IMR-90 (cell line): ENCODE measurements around the gene RETN. TPM values are rescaled to one million over a fixed set of nuclear protein-coding genes. Genes with fewer than 3 reads are reported as not detected.

ENCODE experiments used
- ATAC-seq: fragments of 200-7000 bp; cut with Tn5 transposase; 2 replicates; pipeline ENCODE4 v1.9.1; 2020; ENCODE audit warnings: low read depth, mild to moderate bottlenecking, moderate library complexity
- BruUV-seq: library from RNA; stranded (reverse); fragments of 400-500 nt; replicated peaks from 2 replicates; lab custom pipeline; 2021; lab: Mats Ljungman, UMichigan
- CTCF ChIA-PET: fragments of 300-600 bp; formaldehyde crosslinking; extraction: SDS; loops from one replicate; lab custom pipeline; 2021; ENCODE audit warnings: antibody characterized with exemption; lab: Yijun Ruan, JAX
- POLR2A ChIA-PET: fragments of 300-600 bp; sonication (Branson Sonifier 250); formaldehyde crosslinking; loops from one replicate; lab custom pipeline; 2022; ENCODE audit warnings: antibody characterized with exemption; ENCODE audit not compliant: unreplicated experiment; lab: Charles Lee
- DNase-seq: peaks from one replicate; pipeline ENCODE4 v3.0.0; 2013
- H2AFZ ChIP-seq: replicated peaks from 2 replicates; pipeline ENCODE3; 2013; ENCODE audit warnings: low read length, mild to moderate bottlenecking; ENCODE audit not compliant: poor library complexity
- H2AK5ac ChIP-seq: 2 replicates; pipeline ENCODE4 v1.6.1; 2013; ENCODE audit warnings: low read depth, low read length, inconsistent platforms
- H2AK9ac ChIP-seq: replicated peaks from 2 replicates; pipeline ENCODE3; 2013; ENCODE audit warnings: mild to moderate bottlenecking, low read depth, low read length, moderate library complexity; ENCODE audit not compliant: poor library complexity
- H2BK120ac ChIP-seq: 2 replicates; pipeline ENCODE4 v1.6.1; 2013; ENCODE audit warnings: low read depth, low read length, inconsistent platforms
- H2BK15ac ChIP-seq: 3 replicates; pipeline ENCODE4 v1.6.1; 2013; ENCODE audit warnings: low read depth, low read length, inconsistent platforms
- H2BK20ac ChIP-seq: 2 replicates; pipeline ENCODE4 v1.6.1; 2013; ENCODE audit warnings: low read depth, mild to moderate bottlenecking, inconsistent platforms, low read length, moderate library complexity
- H2BK5ac ChIP-seq: 2 replicates; pipeline ENCODE4 v1.6.1; 2013; ENCODE audit warnings: mild to moderate bottlenecking, low read depth, low read length, inconsistent platforms; ENCODE audit not compliant: poor library complexity, severe bottlenecking
- H3K14ac ChIP-seq: replicated peaks from 2 replicates; pipeline ENCODE4 v1.6.1; 2013; ENCODE audit warnings: low read depth, low read length, inconsistent platforms
- H3K18ac ChIP-seq: 2 replicates; pipeline ENCODE4 v1.6.1; 2013; ENCODE audit warnings: low read depth, low read length, control low read depth
- H3K23ac ChIP-seq: 2 replicates; pipeline ENCODE4 v1.6.1; 2013; ENCODE audit warnings: low read depth, low read length, inconsistent platforms
- H3K27ac ChIP-seq: 2 replicates; pipeline ENCODE4 v1.5.1; 2013; ENCODE audit warnings: mild to moderate bottlenecking, control low read depth, low read length; ENCODE audit not compliant: insufficient read depth
- H3K27me3 ChIP-seq: 2 replicates; pipeline ENCODE4 v1.6.1; 2013; ENCODE audit warnings: low read length; ENCODE audit not compliant: control insufficient read depth, insufficient read depth
- H3K36me3 ChIP-seq: 2 replicates; pipeline ENCODE4 v1.6.1; 2013; ENCODE audit warnings: low read length, mixed read lengths; ENCODE audit not compliant: control insufficient read depth, insufficient read depth
- H3K4ac ChIP-seq: 2 replicates; pipeline ENCODE4 v1.6.1; 2013; ENCODE audit warnings: low read depth, low read length, inconsistent platforms
- H3K4me1 ChIP-seq: 2 replicates; pipeline ENCODE4 v1.6.1; 2013; ENCODE audit warnings: low read length, mixed read lengths; ENCODE audit not compliant: control insufficient read depth, insufficient read depth
- H3K4me2 ChIP-seq: 2 replicates; pipeline ENCODE4 v1.6.1; 2013; ENCODE audit warnings: low read depth, mild to moderate bottlenecking, control low read depth, low read length, moderate library complexity
- H3K4me3 ChIP-seq: 2 replicates; pipeline ENCODE4 v1.5.1; 2013; ENCODE audit warnings: low read depth, mild to moderate bottlenecking, control low read depth, low read length, moderate library complexity; ENCODE audit not compliant: insufficient read depth
- H3K56ac ChIP-seq: 2 replicates; pipeline ENCODE4 v1.6.1; 2013; ENCODE audit warnings: low read length, inconsistent platforms; ENCODE audit not compliant: insufficient read depth; ENCODE audit errors: extremely low read depth
- H3K79me1 ChIP-seq, 2 experiments: 2 replicates each; pipeline ENCODE4 v1.6.1; 2013; ENCODE audit warnings: low read length in 2 of 2, inconsistent platforms in 1 of 2, low read depth in 1 of 2
- H3K9ac ChIP-seq: 2 replicates; pipeline ENCODE4 v1.6.1; 2013; ENCODE audit warnings: low read depth, low read length, control low read depth
- H3K9me1 ChIP-seq: 2 replicates; pipeline ENCODE4 v1.6.1; 2013; ENCODE audit warnings: low read length, inconsistent platforms; ENCODE audit not compliant: insufficient read depth
- H3K9me3 ChIP-seq: 2 replicates; pipeline ENCODE4 v1.6.1; 2013; ENCODE audit warnings: low read length; ENCODE audit not compliant: control insufficient read depth, insufficient read depth
- H4K20me1 ChIP-seq: 2 replicates; pipeline ENCODE4 v1.6.1; 2013; ENCODE audit warnings: low read length, inconsistent platforms; ENCODE audit not compliant: insufficient read depth
- H4K5ac ChIP-seq: 2 replicates; pipeline ENCODE4 v1.6.1; 2013; ENCODE audit warnings: mild to moderate bottlenecking, low read depth, low read length, control low read depth
- H4K8ac ChIP-seq, 2 experiments: 2 replicates each; pipeline ENCODE4 v1.6.1; 2013; ENCODE audit warnings: low read depth in 2 of 2, low read length in 2 of 2, control low read depth in 1 of 2, inconsistent platforms in 1 of 2
- H4K91ac ChIP-seq: 2 replicates; pipeline ENCODE4 v1.6.1; 2013; ENCODE audit warnings: low read depth, low read length, inconsistent platforms; ENCODE audit not compliant: insufficient read depth
- BHLHE40 ChIP-seq: fragments of 150-350 bp; IDR thresholded peaks from 2 replicates; pipeline ENCODE4 v1.6.1; 2016; ENCODE audit warnings: mild to moderate bottlenecking, low read depth, low read length
- CEBPB ChIP-seq: IDR thresholded peaks from 2 replicates; pipeline ENCODE4 v1.6.1; 2012; ENCODE audit warnings: low read depth, low read length, improper control_type of control experiment
- CHD1 ChIP-seq: IDR thresholded peaks from 2 replicates; pipeline ENCODE4 v1.6.1; 2012; ENCODE audit warnings: low read depth, low read length, improper control_type of control experiment
- FOS ChIP-seq: fragments of 150-350 bp; IDR thresholded peaks from 2 replicates; pipeline ENCODE4 v1.6.1; 2016; ENCODE audit warnings: low read depth, low read length
- MAFK ChIP-seq: IDR thresholded peaks from 2 replicates; pipeline ENCODE4 v1.6.1; 2012; ENCODE audit warnings: low read depth, low read length, improper control_type of control experiment
- MXI1 ChIP-seq: IDR thresholded peaks from 2 replicates; pipeline ENCODE4 v1.6.1; 2012; ENCODE audit warnings: low read depth, mild to moderate bottlenecking, low read length, moderate library complexity, borderline replicate concordance
- NFE2L2 ChIP-seq: fragments of 150-350 bp; IDR thresholded peaks from 2 replicates; pipeline ENCODE4 v1.6.1; 2016; ENCODE audit warnings: low read depth, mild to moderate bottlenecking, low read length
- POLR2A ChIP-seq: IDR thresholded peaks from 2 replicates; pipeline ENCODE4 v1.6.1; 2012; ENCODE audit warnings: mild to moderate bottlenecking, low read depth, low read length
- RAD21 ChIP-seq: IDR thresholded peaks from 2 replicates; pipeline ENCODE4 v1.6.1; 2012; ENCODE audit warnings: low read length, improper control_type of control experiment
- RCOR1 ChIP-seq: IDR thresholded peaks from 2 replicates; pipeline ENCODE4 v1.6.1; 2012; ENCODE audit warnings: mild to moderate bottlenecking, low read length, improper control_type of control experiment; ENCODE audit not compliant: insufficient replicate concordance
- RFX5 ChIP-seq: IDR thresholded peaks from 2 replicates; pipeline ENCODE4 v1.8.0; 2012; ENCODE audit warnings: low read depth, mild to moderate bottlenecking, low read length, moderate library complexity
- SMC3 ChIP-seq: fragments of 150-350 bp; IDR thresholded peaks from 2 replicates; pipeline ENCODE4 v1.6.1; 2016; ENCODE audit warnings: low read depth, mild to moderate bottlenecking, antibody characterized with exemption, low read length, moderate library complexity
- WGBS, 2 experiments: methylation state at CpG; one replicate each; pipeline versions ENCODE4 v1.1.5 to v1.1.7; 2013; ENCODE audit warnings: missing lambda C conversion rate in 2 of 2; ENCODE audit not compliant: insufficient read length in 1 of 2; ENCODE audit errors: extremely low coverage in 2 of 2; 5-methylcytosine and 5-hydroxymethylcytosine counted together
- dilution Hi-C: fragments of 300-500 bp; cut with HindIII; formaldehyde crosslinking; loops from one replicate; pipeline ENCODE4 v1.14.3; 2018; ENCODE audit warnings: low sequenced_read_pairs; ENCODE audit not compliant: unreplicated experiment
- in situ Hi-C: fragments of 300-500 bp; cut with MboI; formaldehyde crosslinking; loops from 3 replicates; pipeline ENCODE4 v1.14.3; 2019; ENCODE audit warnings: low sequenced_read_pairs, inconsistent platforms, mixed read lengths
- intact Hi-C: fragments of 100-400 bp; cut with micrococcal nuclease; formaldehyde crosslinking; loops from 2 replicates; pipeline ENCODE4 v1.10.0; 2022
- polyA plus RNA-seq, 3 experiments: library from polyadenylated mRNA; depleted of rRNA; stranded (reverse); fragments of >200 nt; gene quantifications; 2 replicates each; pipeline ENCODE4 v1.2.3, GENCODE V29; 2012; ENCODE audit warnings: low replicate concordance in 1 of 3
- total RNA-seq: library from RNA; depleted of rRNA; stranded (reverse); fragments of >200 nt; gene quantifications from 2 replicates; pipeline ENCODE4 v1.2.3, GENCODE V29; 2012
- TF ChIP-seq, protein P1 (sequence below): fragments of 150-350 bp; IDR thresholded peaks from 2 replicates; pipeline ENCODE4 v1.6.1; 2016; ENCODE audit warnings: low read depth, mild to moderate bottlenecking, low read length, moderate library complexity, borderline replicate concordance
- TF ChIP-seq, protein P2 (sequence below): conservative IDR thresholded peaks from 2 replicates; pipeline ENCODE4 v1.5.1; 2012; ENCODE audit warnings: mild to moderate bottlenecking, low read depth, low read length, improper control_type of control experiment
- TF ChIP-seq, protein P3 (sequence below): fragments of 150-350 bp; IDR thresholded peaks from 2 replicates; pipeline ENCODE4 v1.6.1; 2017; ENCODE audit warnings: mild to moderate bottlenecking, antibody characterized with exemption, low read length, low read depth

Gene RETN
- total and polyA plus RNA-seq, 2 of the 4 experiments (the other 2 are of a cell fraction): not detected

DNA sequence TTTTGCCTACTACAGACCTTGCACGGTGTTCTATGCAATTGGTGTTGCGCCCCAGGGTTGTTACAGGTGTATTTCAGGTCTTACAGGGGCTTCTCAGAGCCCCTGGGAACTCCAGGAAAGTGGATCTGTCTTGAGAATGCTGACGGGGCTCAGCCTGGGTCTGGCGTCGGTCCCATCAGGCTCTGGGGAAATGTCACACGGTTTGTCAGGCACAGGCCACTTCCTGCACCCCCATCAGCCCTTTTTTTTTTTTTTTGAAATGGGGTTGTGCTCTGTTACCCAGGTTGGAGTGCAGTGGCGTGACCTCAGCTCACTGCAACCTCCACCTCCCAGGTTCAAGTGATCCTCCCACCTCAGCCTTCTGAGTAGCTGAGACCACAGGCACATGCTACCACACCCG, 49.8 kb downstream of the RETN start:
- CTCF ChIA-PET: no interaction called here
- POLR2A ChIA-PET: no interaction called here
- no peaks in the 10 kb centered on the region for H3K9me1 ChIP-seq

More for the DNA sequence above, 49.8 kb downstream of the RETN start:
- Histone ChIP-seq H4K91ac (no peak overlapping the region), H3K27ac (no peak overlapping the region), H3K4me1 (no peaks in the 10 kb centered on the region), H3K4me2 (no peak overlapping the region), H2BK5ac (no peak overlapping the region), H3K27me3 (peaks cover 12% of the 10 kb centered on the region), H3K18ac (no peak overlapping the region), H3K9me3 (peaks cover 2% of the 10 kb centered on the region; the same call in 1 of the 2 replicates), H3K4ac (no peak overlapping the region), H3K79me1 (no peaks in the 10 kb centered on the region), H4K20me1 (no peaks in the 10 kb centered on the region), H3K23ac (no peak overlapping the region), H3K9ac (no peak overlapping the region), H3K14ac (no peak overlapping the region), H2BK20ac (no peak overlapping the region), H3K56ac (no peak overlapping the region), H2BK15ac (no peak overlapping the region), H2BK120ac (no peak overlapping the region), H3K4me3 (no peak overlapping the region), H2AK9ac (no peak overlapping the region), H4K5ac (no peak overlapping the region), H4K8ac (no peak overlapping the region), H3K36me3 (no peaks in the 10 kb centered on the region), H2AFZ (no peak overlapping the region), H2AK5ac (no peak overlapping the region)
- in situ Hi-C loops (no loop called here), dilution Hi-C loops (no loop called here), intact Hi-C loops (no loop called here)
- no peak for ATAC-seq
- BruUV-seq: no TSS peak
- WGBS, 2 experiments: no CpG with 5 or more reads among the region's 8 CpGs
- DNase-seq: no peak
- TF ChIP-seq RAD21: no peak
- TF ChIP-seq CHD1: no peak
- TF ChIP-seq RFX5: no peak
- TF ChIP-seq CEBPB: no peak
- TF ChIP-seq, protein P1, sequence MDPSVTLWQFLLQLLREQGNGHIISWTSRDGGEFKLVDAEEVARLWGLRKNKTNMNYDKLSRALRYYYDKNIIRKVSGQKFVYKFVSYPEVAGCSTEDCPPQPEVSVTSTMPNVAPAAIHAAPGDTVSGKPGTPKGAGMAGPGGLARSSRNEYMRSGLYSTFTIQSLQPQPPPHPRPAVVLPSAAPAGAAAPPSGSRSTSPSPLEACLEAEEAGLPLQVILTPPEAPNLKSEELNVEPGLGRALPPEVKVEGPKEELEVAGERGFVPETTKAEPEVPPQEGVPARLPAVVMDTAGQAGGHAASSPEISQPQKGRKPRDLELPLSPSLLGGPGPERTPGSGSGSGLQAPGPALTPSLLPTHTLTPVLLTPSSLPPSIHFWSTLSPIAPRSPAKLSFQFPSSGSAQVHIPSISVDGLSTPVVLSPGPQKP: no peak
- no peak for TF ChIP-seq MXI1
- no peak for TF ChIP-seq NFE2L2
- TF ChIP-seq, protein P2, sequence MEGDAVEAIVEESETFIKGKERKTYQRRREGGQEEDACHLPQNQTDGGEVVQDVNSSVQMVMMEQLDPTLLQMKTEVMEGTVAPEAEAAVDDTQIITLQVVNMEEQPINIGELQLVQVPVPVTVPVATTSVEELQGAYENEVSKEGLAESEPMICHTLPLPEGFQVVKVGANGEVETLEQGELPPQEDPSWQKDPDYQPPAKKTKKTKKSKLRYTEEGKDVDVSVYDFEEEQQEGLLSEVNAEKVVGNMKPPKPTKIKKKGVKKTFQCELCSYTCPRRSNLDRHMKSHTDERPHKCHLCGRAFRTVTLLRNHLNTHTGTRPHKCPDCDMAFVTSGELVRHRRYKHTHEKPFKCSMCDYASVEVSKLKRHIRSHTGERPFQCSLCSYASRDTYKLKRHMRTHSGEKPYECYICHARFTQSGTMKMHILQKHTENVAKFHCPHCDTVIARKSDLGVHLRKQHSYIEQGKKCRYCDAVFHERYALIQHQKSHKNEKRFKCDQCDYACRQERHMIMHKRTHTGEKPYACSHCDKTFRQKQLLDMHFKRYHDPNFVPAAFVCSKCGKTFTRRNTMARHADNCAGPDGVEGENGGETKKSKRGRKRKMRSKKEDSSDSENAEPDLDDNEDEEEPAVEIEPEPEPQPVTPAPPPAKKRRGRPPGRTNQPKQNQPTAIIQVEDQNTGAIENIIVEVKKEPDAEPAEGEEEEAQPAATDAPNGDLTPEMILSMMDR: no peak
- TF ChIP-seq RCOR1: no peak
- no peak for TF ChIP-seq POLR2A
- no peak for TF ChIP-seq BHLHE40
- TF ChIP-seq, protein P3, sequence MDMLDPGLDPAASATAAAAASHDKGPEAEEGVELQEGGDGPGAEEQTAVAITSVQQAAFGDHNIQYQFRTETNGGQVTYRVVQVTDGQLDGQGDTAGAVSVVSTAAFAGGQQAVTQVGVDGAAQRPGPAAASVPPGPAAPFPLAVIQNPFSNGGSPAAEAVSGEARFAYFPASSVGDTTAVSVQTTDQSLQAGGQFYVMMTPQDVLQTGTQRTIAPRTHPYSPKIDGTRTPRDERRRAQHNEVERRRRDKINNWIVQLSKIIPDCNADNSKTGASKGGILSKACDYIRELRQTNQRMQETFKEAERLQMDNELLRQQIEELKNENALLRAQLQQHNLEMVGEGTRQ: no peak
- TF ChIP-seq MAFK: no peak
- no peak for TF ChIP-seq FOS
- TF ChIP-seq SMC3: no peak
